Measurements from ENCODE around the gene IMMP2L.

DNA sequence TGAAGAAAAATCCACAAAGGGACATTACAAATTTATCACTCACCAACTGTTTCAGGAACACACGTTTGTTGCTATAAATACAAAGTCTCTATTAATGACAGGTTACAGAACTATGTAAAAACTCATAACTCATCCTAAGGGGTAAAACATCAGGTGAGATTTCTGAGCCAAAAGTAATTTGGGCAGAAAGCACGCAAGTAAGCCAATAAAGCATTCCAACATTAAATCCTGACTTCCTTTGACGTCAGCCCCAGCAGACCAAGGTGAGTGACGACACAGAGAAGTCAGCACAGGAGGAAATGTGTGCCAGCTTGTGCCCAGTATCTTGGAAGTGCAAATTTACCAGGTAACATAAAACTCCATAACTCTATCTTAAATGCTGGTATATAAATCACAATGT is 45.7 kb downstream of the IMMP2L start:
- TF ChIP-seq CTCF (IDR thresholded peaks at IDR 0.05) (no peak), POLR2AphosphoS5 (IDR thresholded peaks at IDR 0.05; ENCODE audit: low read depth, low read length) (no peak), MAX (IDR thresholded peaks at IDR 0.05; ENCODE audit: low read depth) (no peak)

All from SK-N-SH (cell line).